Activated B cell treated with CpG ODN at 0.5 μM for 24 hours (primary cell): ENCODE data around the gene PLA2G3. TPM values are rescaled to one million over a fixed set of nuclear protein-coding genes. Genes with fewer than 3 reads are reported as not detected.
"Not testable (repeated sequence)": the region's sequence is repeated elsewhere in the genome, so short reads cannot be mapped to it uniquely, and the experiment has no call there.

ENCODE experiments used
- ATAC-seq: fragments of 200-7000 bp; cut with Tn5 transposase; one replicate; pipeline ENCODE4 v1.10.0; 2021; ENCODE audit warnings: low read depth, mild to moderate bottlenecking, moderate library complexity
- CTCF ChIA-PET: fragments of 350-600 bp; sonication (Branson Sonifier 250); formaldehyde crosslinking; loops from one replicate; lab custom pipeline; 2021; ENCODE audit warnings: antibody characterized with exemption; lab: Charles Lee
- POLR2A ChIA-PET: fragments of 350-600 bp; sonication (Branson Sonifier 250); formaldehyde crosslinking; loops from one replicate; lab custom pipeline; 2021; ENCODE audit warnings: antibody characterized with exemption; lab: Charles Lee
- DNase-seq: peaks from one replicate; pipeline ENCODE4 v3.0.0; 2022
- H3K27ac Mint-ChIP-seq: one replicate; pipeline ENCODE4 v1.8.0; 2020; ENCODE audit warnings: mixed read lengths
- H3K27me3 Mint-ChIP-seq: one replicate; pipeline ENCODE4 v1.8.0; 2021; ENCODE audit warnings: mixed read lengths
- H3K36me3 Mint-ChIP-seq: one replicate; pipeline ENCODE4 v1.8.0; 2021; ENCODE audit warnings: low read depth, mixed read lengths
- H3K4me1 Mint-ChIP-seq: one replicate; pipeline ENCODE4 v1.8.0; 2021; ENCODE audit warnings: mixed read lengths
- H3K4me3 Mint-ChIP-seq: one replicate; pipeline ENCODE4 v1.8.0; 2020; ENCODE audit warnings: mild to moderate bottlenecking, mixed read lengths
- H3K9me3 Mint-ChIP-seq: one replicate; pipeline ENCODE4 v1.8.0; 2020; ENCODE audit warnings: mixed read lengths
- CTCF ChIP-seq: fragments of 200-600 bp; IDR thresholded peaks from one replicate; pipeline ENCODE4 v1.8.0; 2022; ENCODE audit warnings: antibody characterized with exemption, mild to moderate bottlenecking
- intact Hi-C: fragments of 100-400 bp; cut with micrococcal nuclease; formaldehyde crosslinking; loops from one replicate; pipeline ENCODE4 v1.15.1; 2024
- total RNA-seq: library from RNA; stranded (reverse); gene quantifications from 2 replicates; pipeline ENCODE4 v1.2.3, GENCODE V29; 2022

Gene PLA2G3
- total RNA-seq, 1 donor from 2014 or later, result not detected

- no peaks in the 10 kb centered on the region for H3K9me3 Mint-ChIP-seq
- H3K4me1 Mint-ChIP-seq, result no peaks in the 10 kb centered on the region
- no peak for TF ChIP-seq CTCF
- POLR2A ChIA-PET, result no interaction called here
- CTCF ChIA-PET, result interaction anchor here (1.2 kb wide), 1 partner anchor 8 kb away, joined by 4 read pairs; the partner anchor contains the start of gene SELENOM
- intact Hi-C loops, result no loop called here
- ATAC-seq (no peak), DNase-seq (no peak)
- H3K27ac Mint-ChIP-seq, result no peak overlapping the region
- no peaks in the 10 kb centered on the region for H3K36me3 Mint-ChIP-seq
- no peaks in the 10 kb centered on the region for H3K27me3 Mint-ChIP-seq
- H3K4me3 Mint-ChIP-seq, result no peak overlapping the region
These were observed 40.9 kb downstream of the PLA2G3 start for GRCh38 chr22:31099386-31099785.

- Mint-ChIP-seq H3K27ac (no peak overlapping the region), H3K9me3 (no peaks in the 10 kb centered on the region), H3K4me1 (no peaks in the 10 kb centered on the region), H3K4me3 (no peak overlapping the region), H3K27me3 (no peaks in the 10 kb centered on the region), H3K36me3 (no peaks in the 10 kb centered on the region)
- no peak for DNase-seq
- ChIA-PET CTCF (no interaction called here), POLR2A (no interaction called here)
- ATAC-seq, result no peak
- intact Hi-C loops, result no loop called here
- TF ChIP-seq CTCF, result no peak
These were observed 41.6 kb downstream of the PLA2G3 start for GRCh38 chr22:31098632-31099110.

- H3K4me3 Mint-ChIP-seq, result no peak overlapping the region
- DNase-seq, result no peak
- no peak for TF ChIP-seq CTCF
- H3K36me3 Mint-ChIP-seq, result no peaks in the 10 kb centered on the region
- H3K27me3 Mint-ChIP-seq, result no peaks in the 10 kb centered on the region
- CTCF ChIA-PET, result no interaction called here
- H3K9me3 Mint-ChIP-seq, result no peaks in the 10 kb centered on the region
- no peak for ATAC-seq
- H3K4me1 Mint-ChIP-seq, result no peaks in the 10 kb centered on the region
- POLR2A ChIA-PET, result no interaction called here
- H3K27ac Mint-ChIP-seq, result no peak overlapping the region
- intact Hi-C loops, result no loop called here
These were observed 42.2 kb downstream of the PLA2G3 start for GRCh38 chr22:31097941-31098631.

- H3K36me3 Mint-ChIP-seq, intact Hi-C loops, H3K27me3 Mint-ChIP-seq, POLR2A ChIA-PET, H3K4me3 Mint-ChIP-seq, H3K9me3 Mint-ChIP-seq, DNase-seq, H3K27ac Mint-ChIP-seq, CTCF ChIA-PET, H3K4me1 Mint-ChIP-seq, ATAC-seq: not testable (repeated sequence)
These were observed 42.8 kb downstream of the PLA2G3 start for GRCh38 chr22:31097539-31097938.

GRCh38 chr22:31096657-31097279, 43.5 kb downstream of the PLA2G3 start:
- TF ChIP-seq CTCF, result no peak
- no peaks in the 10 kb centered on the region for H3K27me3 Mint-ChIP-seq
- no peaks in the 10 kb centered on the region for H3K4me1 Mint-ChIP-seq
- H3K27ac Mint-ChIP-seq, result no peak overlapping the region
- intact Hi-C loops, result no loop called here
- ATAC-seq (no peak), DNase-seq (no peak)
- POLR2A ChIA-PET, result no interaction called here
- no peaks in the 10 kb centered on the region for H3K9me3 Mint-ChIP-seq
- CTCF ChIA-PET, result interaction anchor here (1.6 kb wide), 1 partner anchor 12 kb away, joined by 7 read pairs; no protein-coding TSS in a partner anchor
- no peaks in the 10 kb centered on the region for H3K36me3 Mint-ChIP-seq
- H3K4me3 Mint-ChIP-seq, result no peak overlapping the region
